AG10803 (cell line): Measurements from ENCODE around the gene TIGD1.

Experiments used
- DNase-seq: peaks from one replicate; pipeline ENCODE4 v3.0.0; 2010; ENCODE audit warnings: low read depth
- H3K4me3 ChIP-seq: 2 replicates; pipeline ENCODE4 v1.5.1; 2011; ENCODE audit warnings: mild to moderate bottlenecking, low read length, control low read depth
- CTCF ChIP-seq: conservative IDR thresholded peaks from 2 replicates; pipeline ENCODE4 v1.5.1; 2011; ENCODE audit warnings: mild to moderate bottlenecking, low read length, control low read depth, inconsistent platforms

The TIGD1 gene

GRCh38 chr2:232569541-232569940, 19.2 kb upstream of the TIGD1 start:
- H3K4me3 ChIP-seq: no peak overlapping the region
- TF ChIP-seq CTCF: no peak
- no peak for DNase-seq

GRCh38 chr2:232568161-232568560, 17.8 kb upstream of the TIGD1 start:
- no peak overlapping the region for H3K4me3 ChIP-seq
- DNase-seq: peak; percentile 92
- no peak for TF ChIP-seq CTCF

- no peak for DNase-seq
- no peak overlapping the region for H3K4me3 ChIP-seq
- TF ChIP-seq CTCF: no peak
Measured at GRCh38 chr2:232567721-232568120, 17.4 kb upstream of the TIGD1 start.

- DNase-seq: peak; percentile 78
- H3K4me3 ChIP-seq: no peak overlapping the region
- TF ChIP-seq CTCF: no peak
Measured at GRCh38 chr2:232563580-232563979, 13.2 kb upstream of the TIGD1 start.

GRCh38 chr2:232562515-232563151, 12.3 kb upstream of the TIGD1 start:
- no peak for DNase-seq
- TF ChIP-seq CTCF: no peak
- H3K4me3 ChIP-seq: no peak overlapping the region

- DNase-seq: no peak
- TF ChIP-seq CTCF: no peak
- no peak overlapping the region for H3K4me3 ChIP-seq
Measured at GRCh38 chr2:232556426-232556825, 6.1 kb upstream of the TIGD1 start.

GRCh38 chr2:232551776-232552175, 1.4 kb upstream of the TIGD1 start:
- TF ChIP-seq CTCF: no peak
- peak overlapping the region; percentile 95 for H3K4me3 ChIP-seq
- no peak for DNase-seq
